Measurements from ENCODE around the gene CYLD.

The CYLD gene

GRCh38 chr16:50848755-50849514 is 107.0 kb downstream of the CYLD start:
- DNase-seq: no peak
